GM11168 (cell line): ENCODE data around the gene MGP.

Experiments used
- in situ Hi-C: fragments of 300-500 bp; cut with MboI; formaldehyde crosslinking; loops from one replicate; pipeline ENCODE4 v1.12.0; 2022; ENCODE audit warnings: low sequenced_read_pairs; ENCODE audit not compliant: unreplicated experiment

The MGP gene

DNA sequence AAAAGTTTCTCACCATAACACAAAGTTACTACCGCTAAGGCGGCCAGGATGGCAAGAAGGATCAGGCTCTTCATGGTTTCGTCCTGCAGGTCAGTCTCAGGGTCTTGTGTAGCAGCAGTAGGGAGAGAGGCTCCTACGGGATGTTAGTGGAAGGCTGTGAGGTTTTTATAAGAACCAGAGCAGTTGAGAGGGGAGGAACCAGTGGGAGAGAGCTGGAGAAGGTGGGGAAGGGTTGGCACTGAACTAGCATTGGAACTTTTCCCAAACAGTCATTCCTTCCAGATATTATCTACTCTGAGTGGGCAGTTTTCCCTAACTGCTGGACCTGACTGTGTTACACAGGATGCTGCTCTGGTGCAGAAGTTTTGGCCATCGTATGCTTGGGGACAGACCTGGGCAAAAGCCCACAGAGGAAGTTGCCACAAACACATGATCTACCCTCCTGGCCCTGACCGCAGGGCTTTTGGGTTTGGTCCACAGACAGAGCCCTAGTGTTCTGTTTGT is at the start of gene MGP:
TSS of gene MGP (minus strand) at position 137 of the 504 bp plus-strand sequence. CDS start at position 74, 63 bp downstream.
- in situ Hi-C loops: no loop called here

DNA sequence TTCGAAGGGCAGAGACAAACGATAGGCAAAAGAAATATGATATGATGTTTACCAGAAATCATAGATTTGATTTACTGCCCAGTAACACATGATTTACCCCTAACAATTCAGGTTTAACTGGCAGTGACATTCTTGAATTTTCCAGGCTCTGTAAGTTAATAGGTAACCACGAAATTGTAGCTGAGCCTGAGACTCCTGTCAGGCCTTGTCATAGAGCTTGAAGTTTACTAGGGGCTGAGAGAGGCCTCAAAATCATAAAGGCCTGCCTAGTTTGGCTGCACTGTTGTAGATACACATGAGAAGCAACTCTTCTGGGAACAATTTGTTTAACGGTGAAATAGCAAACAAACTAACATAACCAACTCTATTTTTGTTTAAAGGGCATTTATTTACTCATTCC is 49.4 kb upstream of the MGP start:
- in situ Hi-C loops: no loop called here

DNA sequence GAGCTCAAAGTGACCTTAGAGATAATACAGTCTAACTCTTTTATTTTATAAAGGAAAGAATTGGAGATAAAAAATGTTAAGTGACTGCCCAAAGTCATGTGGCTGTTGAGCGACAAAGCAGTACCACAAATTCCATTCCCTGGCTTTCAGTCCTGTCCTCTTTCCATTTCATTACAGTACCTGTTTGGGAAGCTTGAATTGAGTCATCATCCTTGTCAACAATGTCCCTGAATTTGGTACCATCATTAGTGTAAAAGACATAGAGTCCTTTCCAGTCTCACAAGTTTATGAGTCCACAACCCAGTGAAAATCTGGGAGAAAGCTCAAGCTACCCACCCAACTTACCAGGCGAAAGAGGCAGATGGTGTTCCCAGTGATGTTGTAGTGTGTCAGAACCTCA is 48.9 kb upstream of the MGP start:
- in situ Hi-C loops: no loop called here

DNA sequence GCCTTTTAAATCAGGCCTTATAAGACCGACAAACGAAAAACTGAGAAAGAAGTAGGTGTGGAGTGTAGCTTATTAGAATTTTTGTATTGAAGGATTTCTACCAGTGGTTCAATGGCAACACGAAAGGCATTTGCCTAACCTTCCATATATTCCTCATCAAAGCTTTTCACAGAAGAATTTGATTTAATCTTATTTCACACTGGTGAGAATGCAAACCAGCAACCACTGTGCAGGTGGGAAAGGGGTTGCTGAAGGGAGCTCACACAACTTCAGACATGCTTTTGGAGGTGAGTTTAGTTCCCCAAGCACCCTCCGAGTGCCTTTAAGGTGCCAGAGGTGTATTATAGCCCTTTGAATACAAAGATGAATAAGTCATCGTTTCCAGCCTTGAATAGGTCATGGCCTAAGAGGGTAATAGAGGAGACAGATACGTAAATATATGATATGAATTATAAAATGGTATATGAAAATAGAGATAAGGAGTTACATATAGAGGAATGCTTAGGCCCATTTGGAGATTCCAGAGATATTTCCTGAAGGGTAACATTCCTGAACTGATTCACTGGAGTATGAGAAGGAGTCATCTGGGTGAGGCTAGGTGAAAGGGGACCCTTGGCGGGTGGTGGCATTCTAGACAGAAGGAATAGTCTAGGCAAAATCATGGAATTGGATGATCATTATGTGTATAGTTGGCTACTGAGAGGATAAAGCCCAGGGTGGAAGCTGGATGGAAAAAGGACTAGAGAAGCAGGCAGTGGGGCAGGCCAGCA is 46.3 kb upstream of the MGP start:
- in situ Hi-C loops: no loop called here

DNA sequence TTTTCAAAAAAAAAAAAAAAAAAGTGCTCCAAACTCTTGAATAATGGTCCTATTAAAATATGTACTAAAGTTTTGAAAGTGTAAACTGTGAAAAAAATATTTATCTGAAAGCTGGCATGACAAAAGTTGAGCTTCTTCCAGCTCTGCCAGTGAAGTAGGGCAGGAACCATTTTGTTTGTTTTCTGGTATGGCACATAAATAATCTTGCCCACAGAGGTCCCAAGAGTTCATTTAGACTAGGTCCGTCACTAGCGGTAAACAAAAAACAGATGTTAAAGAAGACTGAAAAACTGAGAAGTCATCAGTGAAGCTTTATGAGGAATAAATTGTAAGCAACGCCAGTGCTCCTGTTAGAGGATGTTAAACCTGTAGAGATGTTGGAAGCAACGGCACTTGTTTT is 45.7 kb upstream of the MGP start:
- in situ Hi-C loops: no loop called here

DNA sequence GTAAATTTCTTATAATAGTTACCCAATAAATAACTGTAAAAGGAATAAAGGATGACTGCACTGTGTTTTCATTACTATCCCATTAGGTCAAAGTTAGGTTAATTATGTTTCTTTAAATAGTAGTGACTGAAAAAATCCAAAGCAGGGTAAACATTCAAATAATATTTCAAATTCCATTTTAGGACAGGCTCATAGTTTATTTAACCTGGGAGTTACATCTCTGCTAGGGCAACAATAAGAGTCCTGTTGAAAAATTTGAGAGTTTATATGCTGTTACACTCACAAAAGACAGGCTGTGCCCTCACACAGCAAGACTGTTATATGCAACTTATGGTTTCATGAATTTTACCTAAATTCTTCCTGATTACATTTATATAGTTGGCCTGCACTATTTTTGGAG is 44.6 kb upstream of the MGP start:
- in situ Hi-C loops: no loop called here

DNA sequence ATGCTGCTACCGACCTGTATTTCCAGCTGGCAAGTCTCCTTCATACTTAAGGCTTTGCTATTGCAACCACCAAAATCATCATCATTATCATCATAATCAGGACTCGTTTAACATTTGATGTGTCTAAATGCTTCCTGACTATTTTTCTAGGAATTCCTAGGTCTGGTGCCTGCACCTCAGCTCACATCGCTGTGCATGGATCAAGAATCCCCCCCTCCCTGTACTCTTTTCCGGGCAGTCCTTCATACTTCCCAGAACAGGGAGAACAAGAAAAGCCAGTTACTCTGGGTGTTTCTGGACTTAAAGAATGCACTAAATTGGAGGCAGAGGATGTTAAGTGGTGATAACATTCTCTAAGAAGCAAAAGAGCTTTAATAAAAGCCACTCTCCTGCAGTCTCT is 43.3 kb upstream of the MGP start:
- in situ Hi-C loops: no loop called here

DNA sequence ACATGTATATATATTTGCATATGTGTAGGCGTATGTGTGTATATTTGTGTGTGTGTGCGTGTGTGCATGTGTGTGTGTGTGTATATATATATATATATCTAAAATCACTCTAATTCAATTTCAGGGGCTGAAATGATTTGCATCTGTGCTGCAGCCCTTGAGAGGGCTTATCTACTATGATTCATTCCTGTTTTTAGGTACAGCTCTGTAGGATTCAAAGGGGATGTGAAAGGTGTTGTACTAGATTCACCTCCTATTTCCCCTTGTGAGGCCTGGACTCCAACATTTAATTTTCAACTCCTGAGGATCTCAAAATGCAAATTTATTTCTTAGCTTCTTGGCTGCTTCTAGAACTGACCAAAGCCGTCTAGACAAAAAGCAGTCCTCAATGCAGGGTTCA is 41.6 kb upstream of the MGP start:
- in situ Hi-C loops: no loop called here

DNA sequence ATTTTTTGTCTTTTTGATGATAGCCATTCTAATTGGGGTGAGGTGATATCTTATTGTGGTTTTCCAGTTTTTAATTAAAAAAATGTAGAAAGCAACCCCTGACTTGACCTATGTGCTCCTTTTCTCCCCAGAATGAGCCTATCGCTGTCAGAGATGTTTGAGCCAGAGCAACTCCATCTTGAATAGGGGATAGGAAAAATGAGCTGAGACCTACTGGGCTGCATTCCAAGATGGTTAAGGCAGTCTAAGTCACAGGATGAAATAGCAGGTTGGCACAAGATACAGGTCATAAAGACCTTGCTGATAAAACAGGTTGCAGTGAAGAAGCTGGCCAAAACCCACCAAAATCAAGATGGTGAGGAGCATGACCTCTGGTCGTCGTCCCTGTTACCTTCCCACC is 38.9 kb upstream of the MGP start:
- in situ Hi-C loops: loop anchor here (5.0 kb wide), 1 partner anchor 62 kb away; no protein-coding TSS in a partner anchor

DNA sequence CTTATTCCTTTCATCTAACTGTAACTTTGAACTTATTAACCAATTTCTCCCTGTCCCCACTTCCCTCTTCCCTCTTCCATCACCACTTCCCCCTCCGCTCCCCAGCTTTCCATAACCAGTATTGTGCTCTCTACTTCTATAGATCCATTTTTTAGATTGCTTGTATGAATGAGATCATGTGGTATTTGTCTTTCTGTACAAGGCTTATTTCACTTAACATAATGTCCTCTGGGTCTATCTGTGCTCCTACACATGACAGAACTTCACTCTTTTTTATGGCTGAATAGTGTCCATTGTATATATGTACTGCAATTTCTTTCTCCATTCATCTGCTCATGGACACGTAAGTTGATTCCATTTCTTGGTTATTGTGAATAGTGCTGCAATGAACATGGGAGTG is 38.3 kb upstream of the MGP start:
- in situ Hi-C loops: loop anchor here (5.0 kb wide), 1 partner anchor 62 kb away; no protein-coding TSS in a partner anchor

DNA sequence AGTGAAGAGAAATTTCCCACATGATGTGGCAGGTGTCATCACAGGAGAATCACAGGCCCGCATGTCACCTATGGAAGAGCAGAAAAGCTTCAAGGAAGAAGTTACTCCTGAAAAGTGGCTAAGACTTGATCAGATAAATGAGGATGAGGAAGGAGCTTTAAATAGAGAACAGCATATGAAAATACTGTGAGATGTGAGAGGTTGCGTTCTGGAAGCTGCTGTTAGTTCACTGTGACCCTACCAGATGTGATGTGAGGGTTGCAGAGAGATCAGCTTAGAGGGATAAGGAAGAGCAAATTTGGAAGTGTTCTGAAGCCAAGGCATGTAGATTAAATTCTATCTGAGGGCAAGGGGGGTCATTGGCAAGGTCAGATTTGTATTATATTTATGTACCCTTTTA is 35.6 kb upstream of the MGP start:
- in situ Hi-C loops: loop anchor here (5.0 kb wide), 1 partner anchor 59 kb away; no protein-coding TSS in a partner anchor

DNA sequence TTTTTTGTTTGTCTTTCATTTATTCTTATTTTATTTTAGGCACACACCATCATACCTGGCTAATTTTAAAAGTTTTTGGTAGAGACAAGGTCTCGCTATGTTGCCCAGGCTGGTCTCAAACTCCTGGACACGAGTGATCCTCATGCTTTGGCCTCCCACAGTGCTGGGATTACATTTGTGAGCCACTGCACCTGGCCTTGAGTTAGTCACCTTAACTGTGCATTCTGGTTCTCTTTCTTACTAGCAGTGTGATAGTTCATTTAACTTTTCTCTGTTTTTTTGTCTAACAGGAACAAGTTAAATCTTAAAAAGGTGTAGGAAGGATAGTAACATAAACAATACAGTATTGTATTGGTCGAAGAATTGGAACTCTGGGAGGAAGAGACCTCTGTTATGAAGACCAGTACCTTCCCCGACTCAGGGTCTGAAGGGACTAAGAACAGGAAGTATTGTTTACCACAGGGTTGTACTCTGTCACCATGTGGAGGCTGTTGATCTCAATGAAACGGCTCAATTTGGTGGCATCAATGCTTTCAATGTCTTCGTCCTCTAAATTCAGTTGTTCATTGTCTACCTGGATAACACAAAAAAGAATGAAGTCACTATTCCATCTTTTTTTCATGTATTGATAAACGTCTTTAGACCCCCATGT is 34.9 kb upstream of the MGP start:
- in situ Hi-C loops: loop anchor here (5.0 kb wide), 1 partner anchor 58 kb away; no protein-coding TSS in a partner anchor

DNA sequence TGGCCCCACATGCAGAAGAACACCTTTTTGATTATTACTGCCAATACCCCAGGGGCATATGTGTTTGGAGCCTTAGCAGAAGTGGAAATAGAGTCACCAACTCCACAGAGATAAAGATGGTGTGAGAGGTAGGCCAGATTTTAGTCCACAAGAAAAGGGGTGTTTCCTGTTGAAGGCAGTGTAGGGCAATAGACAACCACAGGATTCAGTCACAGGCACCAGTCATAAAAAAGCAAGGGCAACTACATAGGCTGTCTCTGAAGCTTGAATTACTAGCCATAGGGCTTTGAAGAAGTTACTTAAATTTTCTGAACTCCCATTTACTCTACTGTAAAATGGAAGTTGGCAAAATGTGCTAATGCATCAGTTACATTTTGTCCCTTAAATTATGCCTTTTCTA is 33.8 kb upstream of the MGP start:
- in situ Hi-C loops: no loop called here

DNA sequence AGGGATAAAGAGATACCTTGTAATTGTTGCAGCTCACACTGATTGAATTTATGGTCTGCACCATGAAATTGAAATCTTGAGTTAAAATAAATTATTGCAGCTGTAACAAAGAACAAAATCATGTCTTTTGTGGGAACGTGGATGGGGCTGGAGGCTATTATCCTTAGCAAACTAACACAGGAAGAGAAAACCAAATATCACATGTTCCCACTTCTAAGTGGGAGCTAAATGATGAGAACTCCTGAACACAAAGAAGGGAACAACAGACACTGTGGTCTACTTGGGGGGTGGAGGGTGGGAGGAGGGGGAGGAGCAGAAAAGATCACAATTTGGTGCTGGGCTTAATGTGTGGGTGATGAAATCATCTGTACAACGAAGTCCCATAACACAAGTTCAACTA is 30.1 kb upstream of the MGP start:
- in situ Hi-C loops: no loop called here

DNA sequence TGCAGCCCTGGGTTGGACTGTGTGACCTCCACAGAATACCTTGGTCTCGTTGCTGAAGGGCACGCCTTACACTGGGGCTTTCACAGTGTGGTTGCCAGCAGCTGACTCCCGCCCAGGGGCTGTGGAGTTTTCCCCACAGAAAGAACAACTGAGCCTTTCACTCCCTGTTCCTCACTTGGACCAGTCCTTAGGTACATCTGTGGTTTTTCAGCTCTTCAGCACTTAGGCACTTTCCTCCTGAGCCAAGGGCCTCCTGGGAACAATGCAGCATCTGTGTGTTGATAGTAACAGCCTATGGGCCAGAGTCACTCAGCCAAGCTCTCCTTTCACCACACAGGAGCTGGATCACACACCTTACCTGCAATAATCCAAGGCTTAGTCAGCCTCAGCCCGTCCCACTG is 27.7 kb upstream of the MGP start:
- in situ Hi-C loops: no loop called here

DNA sequence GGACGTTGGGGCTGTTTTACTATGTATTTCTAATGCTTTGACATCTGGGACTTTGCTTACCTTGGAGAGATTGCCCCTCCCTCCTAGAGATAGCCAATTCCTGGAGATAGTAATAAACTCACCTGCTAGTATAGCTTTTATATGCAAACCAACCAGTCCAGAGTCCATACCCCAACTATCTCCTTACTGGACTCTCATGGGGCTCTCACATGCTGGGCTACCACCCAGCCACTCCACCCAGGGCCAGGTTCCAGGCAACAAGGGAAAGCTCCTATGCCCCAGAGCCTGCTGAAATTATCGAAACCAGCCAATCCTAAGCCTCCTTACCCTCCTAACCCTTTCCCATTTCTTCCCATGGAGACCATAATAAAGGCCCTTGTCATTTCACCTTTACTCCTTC is 25.5 kb upstream of the MGP start:
- in situ Hi-C loops: no loop called here

DNA sequence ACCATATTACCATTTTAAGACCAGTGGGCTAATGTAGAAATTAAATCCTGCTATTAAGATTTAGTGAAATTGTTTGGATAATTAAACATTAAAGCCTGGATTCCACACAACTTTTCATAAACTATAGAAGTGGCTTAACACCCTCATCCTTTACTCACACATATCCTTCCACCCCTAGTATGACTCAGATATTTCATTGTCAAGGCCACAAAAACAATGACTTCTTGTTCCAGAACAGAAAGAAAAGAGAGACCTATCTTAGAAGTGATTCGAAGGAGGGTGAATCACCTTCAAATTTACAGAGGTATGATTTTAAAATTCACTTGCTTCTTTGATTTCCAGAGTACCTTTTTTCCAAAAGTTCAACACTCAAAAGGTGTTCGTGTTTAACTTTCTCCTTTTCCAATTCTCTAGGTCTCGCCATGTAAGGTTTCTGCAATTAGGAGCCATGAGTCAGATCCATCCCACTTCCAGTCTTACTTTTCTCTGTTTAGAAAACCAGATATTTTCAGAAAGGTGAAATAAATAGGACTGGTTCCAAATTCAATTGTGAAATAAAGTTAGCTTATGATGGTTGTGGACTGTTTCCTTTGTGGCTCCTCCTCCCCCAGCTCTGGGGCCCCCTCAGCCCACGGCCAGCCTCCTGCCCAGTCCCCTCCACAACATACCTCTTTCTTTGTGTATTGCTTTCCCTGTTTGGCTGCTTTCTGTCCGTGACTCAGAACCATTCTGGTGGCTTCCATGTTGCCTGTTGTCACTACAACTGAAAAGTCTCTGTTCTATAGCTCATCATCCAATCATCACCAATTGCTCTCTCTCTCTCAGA is 24.6 kb upstream of the MGP start:
- in situ Hi-C loops: no loop called here

DNA sequence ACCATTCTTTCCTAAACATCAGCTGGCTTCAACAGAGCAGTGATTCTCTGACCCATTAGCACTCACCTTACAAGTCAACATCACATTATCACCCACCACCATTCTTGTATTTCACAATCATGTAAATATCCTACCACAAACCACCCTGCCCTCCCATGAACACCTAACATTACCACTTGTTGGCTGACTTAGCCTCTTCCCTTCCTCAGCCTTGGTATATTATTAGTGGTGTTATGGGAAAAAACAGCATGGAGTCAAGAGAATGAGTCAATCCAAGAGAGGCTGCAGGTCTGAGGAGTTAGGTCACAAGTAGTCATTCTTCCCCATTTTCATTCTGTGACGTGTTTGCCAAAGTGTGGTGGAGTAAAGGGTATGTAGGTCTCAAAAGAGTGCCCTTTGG is 22.3 kb upstream of the MGP start:
- in situ Hi-C loops: no loop called here

DNA sequence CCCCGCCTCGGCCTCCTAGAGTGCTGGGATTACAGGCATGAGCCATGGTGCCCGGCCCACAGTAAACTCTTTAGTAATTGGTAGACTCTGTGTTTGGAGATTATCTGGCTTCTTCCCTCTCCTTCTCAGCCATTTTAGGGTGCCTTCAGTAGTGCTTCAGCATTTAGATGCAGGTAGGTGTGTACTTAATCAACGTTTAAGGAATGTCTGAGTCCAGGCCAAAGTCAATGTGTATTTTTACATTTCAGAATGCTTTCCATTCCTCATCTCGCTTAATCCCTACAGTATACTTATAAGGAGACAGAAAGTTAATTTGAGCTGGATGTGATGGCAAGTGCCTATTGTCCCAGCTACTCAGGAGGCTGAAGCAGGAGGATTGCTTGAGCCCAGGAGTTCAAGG is 20.5 kb upstream of the MGP start:
- in situ Hi-C loops: no loop called here

DNA sequence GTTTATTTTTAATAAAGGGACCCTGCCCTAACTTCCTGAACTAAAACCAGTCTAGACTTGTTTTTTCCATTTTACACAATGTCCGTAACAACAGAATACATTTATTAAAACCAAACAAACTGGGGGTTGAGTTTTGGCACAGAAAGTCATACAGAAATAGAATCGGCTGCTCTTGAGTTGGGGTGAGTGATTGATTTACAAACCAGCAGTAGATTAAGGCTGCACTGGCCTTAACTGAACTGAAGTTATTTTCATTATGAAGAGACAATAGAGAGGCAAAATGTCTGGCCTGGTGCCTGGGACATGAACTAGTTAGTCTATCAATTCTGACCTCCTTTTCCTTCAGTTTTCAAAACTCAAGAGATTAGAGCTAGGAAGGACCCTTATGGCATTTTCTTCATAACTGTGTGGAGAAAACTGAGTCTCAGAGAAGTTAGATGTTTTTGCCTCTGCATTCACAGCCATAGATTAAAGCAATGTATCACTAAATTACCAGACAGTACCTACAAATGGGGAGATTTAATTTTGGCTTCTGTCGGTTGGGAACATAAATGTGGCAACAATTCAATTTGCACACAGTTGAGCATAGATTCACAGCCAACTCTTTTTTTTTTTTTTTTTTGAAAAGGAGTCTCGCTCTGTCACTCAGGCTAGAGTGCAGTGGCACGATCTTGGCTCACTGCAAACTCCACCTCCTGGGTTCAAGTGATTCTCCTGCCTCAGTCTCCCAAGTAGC is 19.8 kb upstream of the MGP start:
- in situ Hi-C loops: no loop called here
